Naive thymus-derived CD8-positive, alpha-beta T cell (primary cell): ENCODE measurements around the gene DBH. TPM values are rescaled to one million over a fixed set of nuclear protein-coding genes. Genes with fewer than 3 reads are reported as not detected.
A peak's percentile ranks its signal among the peaks of the same experiment; 100 is the strongest.

Experiments
- ATAC-seq, 2 donors: fragments of 150-1000 bp; cut with Tn5 transposase in 1 of 2; sonication (Bioruptor Pico), chemical (Tn5 transposase) in 1 of 2; 1 replicate in 1 of 2; 2 replicates in 1 of 2; pipeline ENCODE4 v1.10.0; 2021; ENCODE audit warnings: mild to moderate bottlenecking in 2 of 2, moderate library complexity in 2 of 2
- POLR2A ChIA-PET: fragments of 350-600 bp; sonication (Branson Sonifier 250); formaldehyde crosslinking; loops from one replicate; lab custom pipeline; 2021; ENCODE audit warnings: antibody characterized with exemption; lab: Charles Lee
- DNase-seq, 10 donors: peaks; one replicate each; pipeline versions ENCODE4 v3.0.0 to v3.0.0-alpha.2; 2020 to 2022
- H3K27ac Mint-ChIP-seq, 10 donors: one replicate each; pipeline ENCODE4 v1.8.0; 2020 to 2022; ENCODE audit warnings: mild to moderate bottlenecking in 10 of 10, mixed read lengths in 10 of 10, moderate library complexity in 4 of 10, inconsistent platforms in 1 of 10
- H3K27me3 Mint-ChIP-seq, 5 donors: one replicate each; pipeline ENCODE4 v1.8.0; 2021 to 2022; ENCODE audit warnings: mixed read lengths in 5 of 5
- H3K36me3 Mint-ChIP-seq, 3 donors: one replicate each; pipeline ENCODE4 v1.8.0; 2020 to 2022; ENCODE audit warnings: mixed read lengths in 3 of 3, mild to moderate bottlenecking in 2 of 3, inconsistent platforms in 1 of 3
- H3K4me1 Mint-ChIP-seq, 4 donors: one replicate each; pipeline ENCODE4 v1.8.0; 2021 to 2022; ENCODE audit warnings: mixed read lengths in 4 of 4
- H3K4me3 Mint-ChIP-seq, 10 donors: one replicate each; pipeline ENCODE4 v1.8.0; 2020 to 2022; ENCODE audit warnings: mild to moderate bottlenecking in 10 of 10, mixed read lengths in 10 of 10, moderate library complexity in 6 of 10, inconsistent platforms in 1 of 10
- H3K9me3 Mint-ChIP-seq, 9 donors: one replicate each; pipeline ENCODE4 v1.8.0; 2020 to 2022; ENCODE audit warnings: mixed read lengths in 9 of 9, mild to moderate bottlenecking in 3 of 9, inconsistent platforms in 1 of 9, moderate library complexity in 1 of 9
- polyA plus RNA-seq, 3 donors: library from polyadenylated mRNA; unstranded; fragments of 300-500 nt; fragmentation: Illumina TruSeq; gene quantifications; one replicate each; pipeline ENCODE4 v1.2.3, GENCODE V29; 2021
- total RNA-seq, 8 experiments: library from RNA in 2 of 8; stranded (reverse) in 2 of 8; gene quantifications; one replicate each; pipeline ENCODE4 v1.2.3 and lab custom pipeline; 2021 to 2026

Gene DBH
- total and polyA plus RNA-seq, 5 experiments from 2014 or later = not detected

- Mint-ChIP-seq H3K27ac (no peak overlapping the region), H3K4me1 (peaks cover 8 to 21% (median 10%) of the 10 kb centered on the region in 4 donors), H3K36me3 (peaks cover 0 to 5% (median 0%) of the 10 kb centered on the region in 3 donors), H3K9me3 (no peaks in the 10 kb centered on the region), H3K4me3 (no peak overlapping the region), H3K27me3 (no peaks in the 10 kb centered on the region)
- DNase-seq (no peak), ATAC-seq (no peak)
- POLR2A ChIA-PET = interaction anchor here (0.6 to 3.2 kb wide), 6 partner anchors 8 to 44 kb away, joined by 3 to 27 read pairs (median 4); no protein-coding TSS in a partner anchor
Measured at GRCh38 chr9:133693703-133694529, 57.8 kb downstream of the DBH start.

GRCh38 chr9:133694686-133695085, 58.5 kb downstream of the DBH start:
- H3K27ac Mint-ChIP-seq = peak overlapping the region in 4 of 10 donors; percentile 33 to 41 (median 35)

GRCh38 chr9:133696071-133696472, 59.9 kb downstream of the DBH start:
- H3K4me1 Mint-ChIP-seq = peaks cover 14 to 38% (median 22%) of the 10 kb centered on the region in 4 donors
- no peak overlapping the region for H3K27ac Mint-ChIP-seq
- H3K4me3 Mint-ChIP-seq = no peak overlapping the region
- peaks cover 0 to 3% (median 0%) of the 10 kb centered on the region in 3 donors for H3K36me3 Mint-ChIP-seq
- DNase-seq (no peak), ATAC-seq (no peak)
- H3K27me3 Mint-ChIP-seq = no peaks in the 10 kb centered on the region
- H3K9me3 Mint-ChIP-seq = no peaks in the 10 kb centered on the region
- POLR2A ChIA-PET = interaction anchor here (1.7 kb wide), 1 partner anchor 12 kb away, joined by 7 read pairs; no protein-coding TSS in a partner anchor

More at GRCh38 chr9:133694686-133695085, 58.5 kb downstream of the DBH start:
- POLR2A ChIA-PET = interaction anchor here (1.7 to 3.2 kb wide), 2 partner anchors 11 kb away, joined by 7 to 27 read pairs; no protein-coding TSS in a partner anchor
- no peaks in the 10 kb centered on the region for H3K9me3 Mint-ChIP-seq
- peaks cover 0 to 5% (median 0%) of the 10 kb centered on the region in 3 donors for H3K36me3 Mint-ChIP-seq
- H3K27me3 Mint-ChIP-seq = no peaks in the 10 kb centered on the region
- H3K4me1 Mint-ChIP-seq = peaks cover 9 to 26% (median 11%) of the 10 kb centered on the region in 4 donors
- DNase-seq (no peak), ATAC-seq (no peak)
- no peak overlapping the region for H3K4me3 Mint-ChIP-seq

GRCh38 chr9:133699546-133699945, 63.4 kb downstream of the DBH start:
- no peaks in the 10 kb centered on the region for H3K27me3 Mint-ChIP-seq
- peaks cover 0 to 4% (median 0%) of the 10 kb centered on the region in 3 donors for H3K36me3 Mint-ChIP-seq
- DNase-seq (no peak), ATAC-seq (no peak)
- peaks cover 23 to 61% (median 43%) of the 10 kb centered on the region in 4 donors for H3K4me1 Mint-ChIP-seq
- H3K4me3 Mint-ChIP-seq = peak overlapping the region in 1 of 10 donors; percentile 5
- POLR2A ChIA-PET = interaction anchor here (0.7 to 5.4 kb wide), 2 partner anchors 16 to 642 kb away, joined by 3 to 131 read pairs; no protein-coding TSS in a partner anchor
- H3K27ac Mint-ChIP-seq = peak overlapping the region in 3 of 10 donors; percentile 9 to 66 (median 36)
- H3K9me3 Mint-ChIP-seq = no peaks in the 10 kb centered on the region

GRCh38 chr9:133700819-133701320, 64.7 kb downstream of the DBH start:
- peak; percentile 8 to 22 for ATAC-seq
- Mint-ChIP-seq H3K27ac (peak overlapping the region; percentile 91 to 98 (median 96)), H3K9me3 (no peaks in the 10 kb centered on the region), H3K4me3 (peak overlapping the region; percentile 80 to 92 (median 84)), H3K36me3 (peaks cover 0 to 2% (median 0%) of the 10 kb centered on the region in 3 donors), H3K27me3 (no peaks in the 10 kb centered on the region), H3K4me1 (peaks cover 23 to 58% (median 43%) of the 10 kb centered on the region in 4 donors)
- DNase-seq = peak in 1 of 10 donors; percentile 21
- POLR2A ChIA-PET = interaction anchor here (0.9 to 5.4 kb wide), 8 partner anchors 8 to 670 kb away, joined by 3 to 131 read pairs (median 7); partner anchors contain the start of gene GTF3C5

- Mint-ChIP-seq H3K36me3 (peaks cover 0 to 2% (median 0%) of the 10 kb centered on the region in 3 donors), H3K4me1 (peaks cover 23 to 62% (median 46%) of the 10 kb centered on the region in 4 donors), H3K4me3 (peak overlapping the region; percentile 80 to 92 (median 84)), H3K9me3 (no peaks in the 10 kb centered on the region), H3K27ac (peak overlapping the region; percentile 91 to 98 (median 96)), H3K27me3 (no peaks in the 10 kb centered on the region)
- ATAC-seq = peak; percentile 43 to 55
- POLR2A ChIA-PET = interaction anchor here (0.9 to 5.4 kb wide), 9 partner anchors 9 to 671 kb away, joined by 3 to 131 read pairs (median 6); partner anchors contain the start of gene GTF3C5
- peak in 9 of 10 donors; percentile 33 to 67 (median 49) for DNase-seq
Measured at GRCh38 chr9:133701321-133701980, 65.3 kb downstream of the DBH start.

- DNase-seq = peak; percentile 47 to 81 (median 60)
- no peaks in the 10 kb centered on the region for H3K27me3 Mint-ChIP-seq
- no peaks in the 10 kb centered on the region for H3K9me3 Mint-ChIP-seq
- H3K4me3 Mint-ChIP-seq = peak overlapping the region; percentile 81 to 92 (median 86)
- peaks cover 0 to 2% (median 0%) of the 10 kb centered on the region in 3 donors for H3K36me3 Mint-ChIP-seq
- ATAC-seq = peak; percentile 82 to 85
- POLR2A ChIA-PET = interaction anchor here (0.9 to 5.4 kb wide), 11 partner anchors 10 to 671 kb away, joined by 3 to 131 read pairs (median 3); partner anchors contain the start of genes FAM163B and GTF3C5
- H3K27ac Mint-ChIP-seq = peak overlapping the region; percentile 91 to 98 (median 96)
- peaks cover 21 to 60% (median 48%) of the 10 kb centered on the region in 4 donors for H3K4me1 Mint-ChIP-seq
Measured at GRCh38 chr9:133701981-133702797, 66.0 kb downstream of the DBH start.

GRCh38 chr9:133702798-133703590, 66.8 kb downstream of the DBH start:
- ATAC-seq = peak; percentile 47 to 54
- H3K9me3 Mint-ChIP-seq = no peaks in the 10 kb centered on the region
- POLR2A ChIA-PET = interaction anchor here (0.9 to 5.4 kb wide), 8 partner anchors 10 to 672 kb away, joined by 3 to 131 read pairs (median 7); partner anchors contain the start of genes FAM163B and GTF3C5
- peak overlapping the region; percentile 90 to 98 (median 96) for H3K27ac Mint-ChIP-seq
- peaks cover 0 to 2% (median 0%) of the 10 kb centered on the region in 3 donors for H3K36me3 Mint-ChIP-seq
- peaks cover 18 to 60% (median 45%) of the 10 kb centered on the region in 4 donors for H3K4me1 Mint-ChIP-seq
- H3K27me3 Mint-ChIP-seq = no peaks in the 10 kb centered on the region
- H3K4me3 Mint-ChIP-seq = peak overlapping the region; percentile 80 to 92 (median 86)
- DNase-seq = peak in 3 of 10 donors; percentile 18 to 64 (median 20)

- no peaks in the 10 kb centered on the region for H3K9me3 Mint-ChIP-seq
Measured at GRCh38 chr9:133703591-133704399, 67.6 kb downstream of the DBH start.

More at GRCh38 chr9:133703591-133704399, 67.6 kb downstream of the DBH start:
- no peaks in the 10 kb centered on the region for H3K27me3 Mint-ChIP-seq
- H3K27ac Mint-ChIP-seq = peak overlapping the region in 9 of 10 donors; percentile 38 to 98 (median 62)
- POLR2A ChIA-PET = interaction anchor here (1.5 to 5.4 kb wide), 3 partner anchors 20 to 95 kb away, joined by 3 to 131 read pairs (median 29); partner anchors contain the start of gene FAM163B
- H3K4me3 Mint-ChIP-seq = peak overlapping the region in 7 of 10 donors; percentile 36 to 92 (median 54)
- DNase-seq = peak in 3 of 10 donors; percentile 23 to 61 (median 23)
- ATAC-seq = no peak
- peaks cover 0 to 2% (median 0%) of the 10 kb centered on the region in 3 donors for H3K36me3 Mint-ChIP-seq
- H3K4me1 Mint-ChIP-seq = peaks cover 16 to 53% (median 40%) of the 10 kb centered on the region in 4 donors
